Neural progenitor cell (in vitro differentiated cells): ENCODE results near the gene TPCN1. TPM values are rescaled to one million over a fixed set of nuclear protein-coding genes. Genes with fewer than 3 reads are reported as not detected.

Experiments
- DNase-seq: peaks from one replicate; pipeline ENCODE4 v3.0.0-alpha.2; 2016; ENCODE audit warnings: low spot score
- H2AFZ ChIP-seq: fragments of 200-600 bp; sonication (generic); replicated peaks from 2 replicates; pipeline ENCODE4 v1.6.1; 2016; ENCODE audit warnings: antibody characterized with exemption
- H3F3A ChIP-seq: fragments of 200-600 bp; sonication (generic); 2 replicates; pipeline ENCODE4 v1.6.1; 2016; ENCODE audit warnings: antibody characterized with exemption, low read depth
- H3K27ac ChIP-seq: fragments of 200-600 bp; sonication (generic); 2 replicates; pipeline ENCODE4 v1.5.1; 2016; ENCODE audit warnings: mild to moderate bottlenecking
- H3K27me3 ChIP-seq: fragments of 200-600 bp; sonication (generic); 2 replicates; pipeline ENCODE4 v1.6.1; 2016; ENCODE audit warnings: mild to moderate bottlenecking, moderate library complexity
- H3K36me3 ChIP-seq: fragments of 200-600 bp; sonication (generic); 2 replicates; pipeline ENCODE4 v1.5.1; 2016
- H3K4me1 ChIP-seq: fragments of 200-600 bp; sonication (generic); 2 replicates; pipeline ENCODE4 v1.6.1; 2016; ENCODE audit warnings: mixed run types
- H3K4me2 ChIP-seq: fragments of 200-600 bp; sonication (generic); 2 replicates; pipeline ENCODE4 v1.6.1; 2016
- H3K4me3 ChIP-seq: fragments of 200-600 bp; sonication (generic); 2 replicates; pipeline ENCODE4 v1.5.1; 2016
- H3K79me2 ChIP-seq: fragments of 200-600 bp; sonication (generic); 2 replicates; pipeline ENCODE4 v1.6.1; 2016; ENCODE audit warnings: low read depth
- H3K9ac ChIP-seq: fragments of 200-600 bp; sonication (generic); 2 replicates; pipeline ENCODE4 v1.6.1; 2016
- H3K9me3 ChIP-seq: fragments of 200-600 bp; sonication (generic); 2 replicates; pipeline ENCODE4 v1.5.1; 2016; ENCODE audit warnings: low read depth
- H4K20me1 ChIP-seq: fragments of 200-600 bp; sonication (generic); 2 replicates; pipeline ENCODE4 v1.6.1; 2016; ENCODE audit warnings: low read depth
- H3K27ac Mint-ChIP-seq: 3 replicates; pipeline ENCODE4 v1.8.0; 2021; ENCODE audit warnings: mixed read lengths
- H3K27me3 Mint-ChIP-seq: 2 replicates; pipeline ENCODE4 v1.8.0; 2022; ENCODE audit warnings: low read depth, mild to moderate bottlenecking, inconsistent platforms, moderate library complexity, mixed read lengths; ENCODE audit not compliant: insufficient read depth
- H3K36me3 Mint-ChIP-seq: 3 replicates; pipeline ENCODE4 v1.8.0; 2021; ENCODE audit warnings: mixed read lengths
- H3K4me1 Mint-ChIP-seq: 3 replicates; pipeline ENCODE4 v1.8.0; 2021; ENCODE audit warnings: mixed read lengths
- H3K4me3 Mint-ChIP-seq: 3 replicates; pipeline ENCODE4 v1.8.0; 2021; ENCODE audit warnings: mild to moderate bottlenecking, moderate library complexity, mixed read lengths
- H3K9me3 Mint-ChIP-seq: 3 replicates; pipeline ENCODE4 v1.8.0; 2020; ENCODE audit warnings: mixed read lengths
- CTCF ChIP-seq: fragments of 200-600 bp; sonication (generic); IDR thresholded peaks from 2 replicates; pipeline ENCODE4 v1.5.1; 2017; ENCODE audit warnings: antibody characterized with exemption, mild to moderate bottlenecking
- EZH2 ChIP-seq: fragments of 200-600 bp; sonication (generic); IDR thresholded peaks from 2 replicates; pipeline ENCODE4 v1.6.1; 2017; ENCODE audit warnings: antibody characterized with exemption, mild to moderate bottlenecking, moderate library complexity
- EZH2phosphoT487 ChIP-seq: fragments of 200-600 bp; sonication (generic); IDR thresholded peaks from 2 replicates; pipeline ENCODE4 v1.6.1; 2017; ENCODE audit warnings: antibody characterized with exemption
- total RNA-seq: library from RNA; depleted of rRNA; stranded (reverse); fragments of >200 nt; gene quantifications from 2 replicates; pipeline ENCODE4 v1.2.3, GENCODE V29; 2015; ENCODE audit warnings: low replicate concordance

TPCN1 gene
- total RNA-seq, 1 donor from 2014 or later: 12.2 TPM

GRCh38 chr12:113325916-113326315, 104.7 kb downstream of the TPCN1 start:
- Histone ChIP-seq H3K4me1 (peaks cover 4% of the 10 kb centered on the region), H3K79me2 (no peaks in the 10 kb centered on the region), H3K4me3 (no peak overlapping the region), H2AFZ (no peak overlapping the region), H3F3A (peaks cover 7% of the 10 kb centered on the region), H3K9me3 (no peaks in the 10 kb centered on the region), H3K36me3 (no peaks in the 10 kb centered on the region), H4K20me1 (no peaks in the 10 kb centered on the region), H3K27me3 (no peaks in the 10 kb centered on the region), H3K4me2 (no peak overlapping the region), H3K9ac (no peak overlapping the region), H3K27ac (no peak overlapping the region)
- Mint-ChIP-seq H3K27me3 (peaks cover 6% of the 10 kb centered on the region), H3K4me3 (no peak overlapping the region), H3K36me3 (peaks cover 5% of the 10 kb centered on the region), H3K27ac (no peak overlapping the region), H3K4me1 (peaks cover 7% of the 10 kb centered on the region), H3K9me3 (peaks cover 2% of the 10 kb centered on the region)
- DNase-seq: no peak
- no peak for TF ChIP-seq CTCF
- TF ChIP-seq EZH2: no peak
- no peak for TF ChIP-seq EZH2phosphoT487

- peak overlapping the region; percentile 63 for H3K27ac Mint-ChIP-seq
- H3K9me3 Mint-ChIP-seq: no peaks in the 10 kb centered on the region
- TF ChIP-seq EZH2 (no peak), CTCF (peak; percentile 3), EZH2phosphoT487 (no peak)
- DNase-seq: no peak
- H3K9me3 ChIP-seq: no peaks in the 10 kb centered on the region
- H3K9ac ChIP-seq: no peak overlapping the region
- peaks cover 6% of the 10 kb centered on the region for H3K27me3 Mint-ChIP-seq
- no peak overlapping the region for H3K27ac ChIP-seq
- H3K4me1 Mint-ChIP-seq: peaks cover 7% of the 10 kb centered on the region
- H3K36me3 Mint-ChIP-seq: peaks cover 5% of the 10 kb centered on the region
- H3K4me3 Mint-ChIP-seq: no peak overlapping the region
- H3K4me1 ChIP-seq: peaks cover 4% of the 10 kb centered on the region
- no peaks in the 10 kb centered on the region for H3K36me3 ChIP-seq
- no peaks in the 10 kb centered on the region for H4K20me1 ChIP-seq
- H3K4me3 ChIP-seq: no peak overlapping the region
- H2AFZ ChIP-seq: peak overlapping the region; percentile 39
- peak overlapping the region; percentile 22 for H3K4me2 ChIP-seq
- no peaks in the 10 kb centered on the region for H3K27me3 ChIP-seq
- H3K79me2 ChIP-seq: no peaks in the 10 kb centered on the region
- peaks cover 7% of the 10 kb centered on the region for H3F3A ChIP-seq
Measured at GRCh38 chr12:113326775-113327395, 105.6 kb downstream of the TPCN1 start.

- Histone ChIP-seq H3K9me3 (no peaks in the 10 kb centered on the region), H3K27ac (no peak overlapping the region), H3K4me3 (no peak overlapping the region), H3K27me3 (peaks cover 4% of the 10 kb centered on the region), H2AFZ (no peak overlapping the region), H3K4me1 (peaks cover 4% of the 10 kb centered on the region), H3F3A (peaks cover 10% of the 10 kb centered on the region), H4K20me1 (no peaks in the 10 kb centered on the region), H3K79me2 (no peaks in the 10 kb centered on the region), H3K4me2 (no peak overlapping the region), H3K9ac (no peak overlapping the region), H3K36me3 (no peaks in the 10 kb centered on the region)
- H3K4me3 Mint-ChIP-seq: no peak overlapping the region
- DNase-seq: no peak
- H3K27ac Mint-ChIP-seq: no peak overlapping the region
- peaks cover 8% of the 10 kb centered on the region for H3K27me3 Mint-ChIP-seq
- no peak for TF ChIP-seq CTCF
- TF ChIP-seq EZH2: no peak
- TF ChIP-seq EZH2phosphoT487: no peak
- peaks cover 7% of the 10 kb centered on the region for H3K4me1 Mint-ChIP-seq
- H3K36me3 Mint-ChIP-seq: peaks cover 5% of the 10 kb centered on the region
- H3K9me3 Mint-ChIP-seq: no peaks in the 10 kb centered on the region
Measured at GRCh38 chr12:113328368-113328889, 107.2 kb downstream of the TPCN1 start.
